GM12891 (cell line): Measurements from ENCODE around the gene CALHM1.
"Not testable (repeated sequence)": the region's sequence is repeated elsewhere in the genome, so short reads cannot be mapped to it uniquely, and the experiment has no call there.

Experiments
- DNase-seq: peaks from one replicate; pipeline ENCODE4 v3.0.0; 2011; ENCODE audit warnings: low spot score; ENCODE audit not compliant: insufficient read length
- FAIRE-seq: peaks from 2 replicates; lab custom pipeline; 2011; peaks lifted over from hg19 to GRCh38; lab: Jason Lieb, UNC
- PAX5 ChIP-seq: IDR thresholded peaks from 2 replicates; pipeline ENCODE4 v1.6.1; 2011; ENCODE audit warnings: low read length, moderate library complexity, mild to moderate bottlenecking; ENCODE audit not compliant: insufficient read depth, severe bottlenecking
- POLR2A ChIP-seq: IDR thresholded peaks from 2 replicates; pipeline ENCODE4 v1.6.1; 2011; ENCODE audit warnings: low read depth, low read length, control low read depth
- POLR2AphosphoS5 ChIP-seq: IDR thresholded peaks from 2 replicates; pipeline ENCODE4 v1.6.1; 2011; ENCODE audit warnings: low read depth, low read length, control low read depth
- POU2F2 ChIP-seq: IDR thresholded peaks from 2 replicates; pipeline ENCODE4 v1.6.1; 2011; ENCODE audit warnings: low read depth, mild to moderate bottlenecking, control low read depth, low read length, moderate library complexity
- SPI1 ChIP-seq: IDR thresholded peaks from 2 replicates; pipeline ENCODE4 v1.6.1; 2011; ENCODE audit warnings: low read depth, low read length, control low read depth
- TAF1 ChIP-seq: IDR thresholded peaks from 2 replicates; pipeline ENCODE4 v1.6.1; 2011; ENCODE audit warnings: low read depth, low read length, control low read depth

CALHM1 gene

GRCh38 chr10:103498936-103499638 is 40.4 kb upstream of the CALHM1 start:
- TF ChIP-seq POLR2AphosphoS5 = no peak
- DNase-seq (no peak), FAIRE-seq (no peak)

- no peak for DNase-seq
- FAIRE-seq = no peak
These were observed 38.6 kb upstream of the CALHM1 start for GRCh38 chr10:103497161-103497915.

GRCh38 chr10:103495321-103495720 is 36.6 kb upstream of the CALHM1 start:
- DNase-seq = no peak
- no peak for FAIRE-seq
- no peak for TF ChIP-seq POLR2A
- no peak for TF ChIP-seq POLR2AphosphoS5
- no peak for TF ChIP-seq PAX5
- no peak for TF ChIP-seq SPI1
- TF ChIP-seq TAF1 = no peak
- TF ChIP-seq POU2F2 = no peak

More at GRCh38 chr10:103497161-103497915, 38.6 kb upstream of the CALHM1 start:
- TF ChIP-seq SPI1 = no peak

- FAIRE-seq (peak; percentile 70), DNase-seq (peak; percentile 45)
- TF ChIP-seq POLR2A (no peak), TAF1 (no peak)
These were observed 35.5 kb upstream of the CALHM1 start for GRCh38 chr10:103493916-103494877.

- FAIRE-seq (peak; percentile 63), DNase-seq (peak; percentile 37)
- TF ChIP-seq TAF1 = no peak
- no peak for TF ChIP-seq PAX5
- TF ChIP-seq POLR2AphosphoS5 = no peak
- TF ChIP-seq POLR2A = no peak
- TF ChIP-seq SPI1 = no peak
- TF ChIP-seq POU2F2 = no peak
These were observed 34.7 kb upstream of the CALHM1 start, which contains the start of gene NEURL1 for GRCh38 chr10:103493362-103493915. Gene NEURL1, plus strand, starts transcription at chr10:103493705. Its CDS starts 683 bp downstream, at chr10:103494388.

- DNase-seq (no peak), FAIRE-seq (no peak)
- no peak for TF ChIP-seq TAF1
- TF ChIP-seq POU2F2 = no peak
- TF ChIP-seq POLR2A = no peak
- TF ChIP-seq POLR2AphosphoS5 = no peak
- TF ChIP-seq SPI1 = no peak
- no peak for TF ChIP-seq PAX5
These were observed 34.1 kb upstream of the CALHM1 start for GRCh38 chr10:103492655-103493261.

GRCh38 chr10:103491729-103492364 is 33.1 kb upstream of the CALHM1 start:
- TF ChIP-seq POLR2AphosphoS5 = no peak
- TF ChIP-seq POLR2A = no peak
- DNase-seq = no peak
- FAIRE-seq = no peak

GRCh38 chr10:103490986-103491314 is 32.2 kb upstream of the CALHM1 start:
- no peak for DNase-seq
- TF ChIP-seq POLR2A (no peak), SPI1 (no peak), PAX5 (no peak), TAF1 (no peak), POLR2AphosphoS5 (no peak), POU2F2 (no peak; the same call in 1 of the 2 replicates)
- FAIRE-seq = no peak

GRCh38 chr10:103487410-103487708 is 28.7 kb upstream of the CALHM1 start:
- FAIRE-seq (no peak), DNase-seq (no peak)
- TF ChIP-seq PAX5 (no peak), TAF1 (no peak), POLR2A (no peak), SPI1 (no peak), POLR2AphosphoS5 (no peak), POU2F2 (no peak)

GRCh38 chr10:103486635-103487409 is 28.1 kb upstream of the CALHM1 start:
- not testable (repeated sequence) for DNase-seq, FAIRE-seq
